MV-4-11 (cell line): ENCODE data around the gene HSD17B3.
"Not testable (repeated sequence)": the region's sequence is repeated elsewhere in the genome, so short reads cannot be mapped to it uniquely, and the experiment has no call there.

Source experiments
- DNase-seq: peaks from one replicate; lab custom pipeline; 2025; lab: John Stamatoyannopoulos, UW

The HSD17B3 gene

GRCh38 chr9:96302021-96302420 lies at the start of gene HSD17B3:
Gene HSD17B3, minus strand, starts transcription at chr9:96302176. Its CDS starts 72 bp downstream, at chr9:96302104.
- DNase-seq, result no peak

GRCh38 chr9:96350866-96351265 lies 48.9 kb upstream of the HSD17B3 start:
- DNase-seq, result no peak

GRCh38 chr9:96348261-96348660 lies 46.3 kb upstream of the HSD17B3 start:
- DNase-seq, result no peak

DNA sequence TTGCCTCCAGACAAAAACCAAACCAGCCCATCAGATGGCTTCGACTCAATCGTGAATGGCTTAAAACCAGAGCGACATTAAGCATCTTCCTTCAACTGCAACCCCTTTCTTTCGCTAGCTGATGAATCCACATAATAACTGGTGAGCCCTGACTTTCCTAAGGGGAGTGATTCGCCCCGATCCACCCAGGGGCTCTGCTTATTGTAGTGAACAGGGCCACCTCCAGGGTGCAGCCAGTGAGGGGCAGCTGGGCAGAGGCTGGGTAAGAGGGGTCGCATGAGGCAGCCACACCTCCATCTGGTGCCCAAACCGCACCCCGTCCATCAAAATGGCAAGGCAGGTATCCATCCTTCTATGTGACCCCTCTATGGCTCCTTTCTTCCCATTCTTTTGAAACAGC lies 43.6 kb upstream of the HSD17B3 start:
- no peak for DNase-seq

- DNase-seq, result peak; percentile 59
These were observed 42.6 kb upstream of the HSD17B3 start for GRCh38 chr9:96344458-96345180.

DNA sequence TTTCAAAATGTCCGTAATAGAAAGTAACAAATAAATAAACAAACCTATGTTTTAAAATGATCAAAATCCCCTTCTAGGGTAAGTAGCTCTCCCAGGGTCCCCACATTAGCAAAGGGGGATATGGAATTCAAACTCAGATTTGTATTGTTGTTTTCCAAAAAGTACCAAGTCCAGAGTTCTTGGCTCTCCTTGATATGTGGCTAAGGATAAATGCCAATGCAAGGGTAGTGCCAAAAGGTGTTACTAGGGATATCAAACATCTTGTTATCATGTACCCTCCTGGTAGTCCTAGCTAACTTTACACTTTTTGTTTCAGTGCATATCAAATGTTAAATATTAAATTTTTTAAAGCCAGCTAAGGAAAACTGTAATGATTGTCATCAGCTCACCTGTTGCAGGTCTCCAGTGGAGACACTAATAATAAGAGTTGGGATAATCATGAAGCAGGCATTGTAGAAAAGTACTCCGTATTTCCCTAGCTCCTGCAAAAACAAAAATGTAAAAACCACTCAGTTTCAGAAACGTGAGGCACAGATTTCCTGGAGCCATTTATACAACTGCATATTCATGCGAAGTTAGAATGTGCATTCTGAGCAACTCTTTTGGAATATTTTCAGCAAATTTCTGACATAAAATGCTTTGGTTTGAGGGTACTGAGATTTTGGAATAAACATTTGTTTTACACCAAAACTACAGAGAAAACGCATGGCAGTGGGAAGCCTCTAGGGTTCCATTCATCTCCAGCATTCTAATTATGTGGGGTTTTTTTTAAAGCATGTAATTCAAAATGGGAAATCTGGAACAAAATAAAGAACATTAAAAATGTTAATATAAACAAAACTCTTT lies 41.8 kb upstream of the HSD17B3 start:
- no peak for DNase-seq

GRCh38 chr9:96342571-96343245 lies 40.7 kb upstream of the HSD17B3 start:
- no peak for DNase-seq

DNA sequence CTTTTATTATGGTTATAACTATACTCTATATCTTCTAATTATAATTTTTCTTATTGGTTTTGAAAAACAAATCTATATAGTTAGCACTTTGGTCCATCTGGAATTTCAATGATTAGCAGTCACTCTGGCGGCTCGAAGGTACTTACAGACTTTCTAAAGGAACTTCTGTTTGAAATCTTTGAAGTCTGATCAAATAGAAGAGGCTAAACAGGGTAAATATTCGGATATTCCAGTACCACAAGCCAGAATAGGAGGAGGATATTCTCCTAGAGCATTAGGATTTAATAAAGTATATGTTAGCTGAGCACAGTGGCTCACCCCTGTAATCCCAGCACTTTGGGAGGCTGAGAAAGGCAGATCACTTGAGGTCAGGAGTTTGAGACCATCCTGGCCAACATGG lies 38.7 kb upstream of the HSD17B3 start:
- no peak for DNase-seq

DNA sequence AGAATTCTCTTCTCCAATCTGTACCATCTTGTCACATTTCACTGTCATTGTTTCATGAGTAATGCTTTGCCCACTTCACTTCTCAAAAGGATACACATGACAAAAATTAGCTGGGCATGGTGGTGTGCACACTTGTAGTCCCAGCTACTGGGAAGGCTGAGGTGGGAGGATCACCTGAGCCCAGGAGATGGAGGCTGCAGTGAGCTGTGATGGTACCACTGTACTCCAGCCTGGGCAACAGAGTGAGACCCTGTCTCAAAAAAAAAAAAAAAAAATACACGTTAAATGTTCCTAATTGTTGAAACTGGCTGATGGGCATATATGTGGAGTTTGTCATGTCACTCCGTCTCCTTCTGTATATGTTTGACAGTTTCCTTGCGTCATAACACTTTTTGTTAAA lies 36.3 kb upstream of the HSD17B3 start:
- DNase-seq, result no peak

GRCh38 chr9:96333958-96334357 lies 32.0 kb upstream of the HSD17B3 start:
- no peak for DNase-seq

GRCh38 chr9:96331236-96331947 lies 29.4 kb upstream of the HSD17B3 start:
- no peak for DNase-seq

DNA sequence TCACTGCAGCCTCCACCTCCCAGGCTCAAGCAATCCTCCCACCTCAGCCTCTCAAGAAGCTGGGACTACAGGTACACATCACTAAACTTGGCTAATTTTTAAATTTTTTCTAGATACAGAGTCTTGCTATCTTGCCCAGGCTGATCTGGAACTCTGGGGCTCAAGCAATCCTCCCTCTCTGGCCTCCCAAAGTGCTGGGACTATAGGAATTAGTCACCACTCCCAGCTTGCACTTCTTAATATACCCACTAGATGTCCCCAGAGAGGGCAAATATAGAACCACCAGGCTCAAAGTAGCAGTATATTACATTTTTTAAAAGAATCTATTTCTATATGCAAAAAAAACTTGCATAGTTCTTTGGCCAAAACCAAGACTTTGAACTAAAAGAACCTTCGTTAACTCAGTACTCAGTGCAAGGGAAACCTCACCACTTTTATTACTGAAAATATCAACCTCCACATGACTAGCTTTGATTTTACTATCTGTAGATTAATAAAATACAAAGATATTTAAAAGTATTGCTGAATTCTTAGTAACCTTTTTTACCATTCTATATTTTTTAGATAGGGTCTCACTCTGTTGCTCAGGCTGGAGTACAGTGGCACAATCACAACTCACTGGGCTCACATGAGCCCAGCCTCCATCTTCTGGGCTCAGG lies 25.8 kb upstream of the HSD17B3 start:
- DNase-seq, result peak; percentile 41

DNA sequence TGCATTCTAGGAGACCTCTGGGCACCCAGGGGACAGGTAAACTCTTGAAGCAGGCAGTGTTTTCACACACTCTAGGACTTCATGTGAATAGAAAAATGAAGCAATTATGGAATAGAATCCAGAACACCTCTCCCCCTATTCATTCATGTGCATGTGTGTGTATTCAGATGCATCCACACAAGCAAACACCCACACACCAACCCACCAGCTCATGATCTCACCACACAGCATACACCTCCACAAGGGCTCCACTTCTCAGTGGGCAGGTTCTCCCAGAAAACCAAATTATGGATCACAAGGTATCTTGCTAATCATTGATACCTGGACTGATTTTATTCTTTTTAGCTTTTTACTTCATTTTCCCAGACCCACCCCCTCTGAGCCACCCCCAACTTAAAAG lies 21.2 kb upstream of the HSD17B3 start:
- DNase-seq, result no peak

DNA sequence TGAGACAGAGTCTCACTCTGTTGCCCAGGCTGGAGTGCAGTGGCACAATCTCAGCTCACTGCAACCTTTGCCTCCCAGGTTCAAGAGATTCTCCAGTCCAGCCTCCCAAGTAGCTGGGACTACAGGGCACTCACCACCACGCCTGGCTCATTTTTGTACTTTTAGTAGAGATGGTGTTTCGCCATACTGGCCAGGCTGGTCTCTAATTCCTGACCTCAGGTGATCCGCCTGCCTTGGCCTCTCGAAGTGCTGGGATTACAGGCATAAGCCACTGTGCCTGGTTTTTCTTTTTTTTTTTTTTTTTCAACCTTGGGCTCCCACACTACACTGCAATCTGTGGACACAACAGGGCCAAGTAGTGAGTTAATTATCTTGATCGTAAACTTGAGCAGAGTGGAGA lies 20.8 kb upstream of the HSD17B3 start:
- DNase-seq, result not testable (repeated sequence)

DNA sequence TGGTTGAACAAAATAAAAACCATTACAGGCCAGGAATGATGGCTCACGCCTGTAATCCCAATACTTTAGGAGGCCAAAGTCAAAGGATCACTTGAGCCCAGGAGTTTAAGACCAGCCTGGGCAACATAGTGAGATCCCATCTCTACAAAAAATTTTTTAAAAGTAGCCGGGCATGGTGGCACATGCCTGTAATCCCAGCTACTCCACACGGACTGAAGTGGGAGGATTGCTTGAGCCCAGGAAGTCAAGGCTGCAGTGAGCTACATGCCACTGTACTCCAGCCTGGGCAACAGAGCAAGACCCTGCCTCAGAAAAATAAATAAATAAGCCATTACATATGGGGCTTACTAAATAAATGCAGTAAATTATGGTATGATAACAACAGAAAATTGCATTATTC lies 20.2 kb upstream of the HSD17B3 start:
- not testable (repeated sequence) for DNase-seq

- no peak for DNase-seq
These were observed 19.5 kb upstream of the HSD17B3 start for GRCh38 chr9:96321515-96321914.

- no peak for DNase-seq
These were observed 18.8 kb upstream of the HSD17B3 start for GRCh38 chr9:96320749-96321280.

DNA sequence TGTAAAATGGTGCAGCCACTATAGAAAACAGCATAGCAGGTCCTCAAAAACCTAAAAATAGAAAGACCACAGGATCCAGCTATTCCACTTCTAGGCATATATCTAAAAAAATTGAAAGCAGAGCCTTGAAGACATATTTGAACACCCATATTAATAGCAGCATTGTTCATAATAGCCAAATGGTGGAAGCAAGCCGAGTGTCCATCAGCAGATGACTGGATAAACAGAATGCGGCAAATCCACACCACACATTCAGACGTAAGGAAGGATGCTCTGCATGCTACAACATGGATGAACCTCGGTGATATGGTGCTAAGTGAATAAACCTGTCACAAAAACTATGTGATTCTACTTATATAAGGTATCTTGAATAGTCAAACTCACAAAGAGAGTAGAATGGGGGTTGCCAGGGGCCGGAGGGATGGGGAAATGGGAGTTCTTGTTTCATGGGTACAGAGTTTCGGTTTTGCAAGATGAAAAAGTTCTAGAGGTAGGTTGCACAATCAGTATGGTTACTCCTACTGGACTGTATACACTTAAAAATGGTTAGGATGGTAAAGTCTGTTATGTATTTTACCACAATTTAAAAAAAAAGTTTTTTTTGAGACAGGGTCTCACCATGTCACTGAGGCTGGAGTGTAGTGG lies 17.1 kb upstream of the HSD17B3 start:
- peak; percentile 95 for DNase-seq

GRCh38 chr9:96317335-96317980 lies 15.5 kb upstream of the HSD17B3 start:
- peak; percentile 43 for DNase-seq

DNA sequence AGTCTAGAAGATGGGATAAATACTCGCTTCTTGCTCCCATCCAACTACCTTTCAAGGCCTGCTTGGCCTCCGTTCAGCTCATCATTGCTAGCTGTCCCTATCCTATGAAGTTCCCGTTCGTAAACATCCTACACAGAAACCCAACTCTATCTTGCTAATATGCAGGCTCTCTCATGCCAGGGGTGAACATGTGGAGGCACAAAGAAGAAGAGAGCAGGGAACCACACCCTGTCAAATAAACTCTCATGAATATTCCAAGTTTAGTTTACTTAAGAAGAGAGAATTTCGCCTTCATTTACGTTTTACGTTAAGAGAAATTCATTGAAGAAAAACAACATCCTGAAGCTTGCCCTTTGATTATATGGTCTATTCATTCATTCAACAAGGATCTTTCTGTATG lies 7.9 kb upstream of the HSD17B3 start:
- DNase-seq, result no peak
